Gastrocnemius medialis (tissue), 4 donors: ENCODE measurements around the gene BICDL1.

Source experiments
- POLR2A ChIP-seq, 2 donors: fragments of 450-650 bp; IDR thresholded peaks; one replicate each; pipeline ENCODE4 v1.6.1; 2017; ENCODE audit warnings: antibody characterized with exemption in 2 of 2, mild to moderate bottlenecking in 2 of 2, moderate library complexity in 2 of 2
- TF ChIP-seq, protein P1 (sequence below), 5 experiments: fragments of 450-650 bp in 3 of 5; fragments of 200-600 bp in 2 of 5; sonication (generic) in 2 of 5; IDR thresholded peaks in 4 of 5; conservative IDR thresholded peaks in 1 of 5; 1 replicate in 4 of 5; 2 replicates in 1 of 5; pipeline ENCODE4 v1.5.1; 2016 to 2019; ENCODE audit warnings: antibody characterized with exemption in 5 of 5, mild to moderate bottlenecking in 3 of 5, moderate library complexity in 3 of 5

DNA sequence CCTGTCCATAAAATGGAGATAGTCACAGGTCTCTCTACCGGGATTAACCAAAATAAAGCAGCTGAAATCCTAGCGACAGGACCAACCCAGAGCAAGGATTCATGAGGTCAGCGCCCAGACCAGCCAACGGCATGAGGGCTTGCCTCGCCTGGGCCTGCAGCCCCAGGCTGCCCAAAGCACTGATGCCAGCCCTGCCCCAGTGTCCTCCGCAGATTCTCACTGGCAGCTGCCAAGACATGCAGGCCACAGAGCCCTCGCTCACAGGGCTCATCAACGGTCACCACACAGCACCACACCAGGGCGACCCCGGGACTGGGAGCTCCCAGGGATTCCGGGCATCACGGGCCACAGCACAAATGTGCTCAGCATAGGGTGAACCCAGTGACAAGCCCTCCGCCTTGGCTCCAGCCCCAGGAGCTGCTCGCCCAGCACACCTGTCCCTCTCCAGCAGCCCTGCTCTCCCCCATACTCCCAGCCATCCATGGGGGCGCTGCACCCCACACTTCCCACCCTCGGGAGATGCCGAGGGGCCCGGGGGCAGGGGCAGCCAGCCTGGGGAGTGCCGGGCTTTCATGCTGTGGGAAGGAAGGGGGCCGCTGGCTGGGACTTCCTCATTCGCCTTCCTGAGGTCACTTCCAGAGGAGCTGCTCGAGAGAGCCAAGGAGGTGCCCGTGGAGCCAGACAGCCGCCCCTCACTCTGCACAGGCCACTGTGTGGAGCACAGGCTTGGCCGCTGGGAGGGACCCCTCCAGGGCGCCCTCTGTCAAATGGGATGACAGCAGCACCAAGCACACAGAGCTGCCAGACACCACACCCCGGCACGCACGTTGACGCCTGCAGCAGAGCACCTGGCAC lies 113.4 kb downstream of the BICDL1 start:
- TF ChIP-seq, protein P1, sequence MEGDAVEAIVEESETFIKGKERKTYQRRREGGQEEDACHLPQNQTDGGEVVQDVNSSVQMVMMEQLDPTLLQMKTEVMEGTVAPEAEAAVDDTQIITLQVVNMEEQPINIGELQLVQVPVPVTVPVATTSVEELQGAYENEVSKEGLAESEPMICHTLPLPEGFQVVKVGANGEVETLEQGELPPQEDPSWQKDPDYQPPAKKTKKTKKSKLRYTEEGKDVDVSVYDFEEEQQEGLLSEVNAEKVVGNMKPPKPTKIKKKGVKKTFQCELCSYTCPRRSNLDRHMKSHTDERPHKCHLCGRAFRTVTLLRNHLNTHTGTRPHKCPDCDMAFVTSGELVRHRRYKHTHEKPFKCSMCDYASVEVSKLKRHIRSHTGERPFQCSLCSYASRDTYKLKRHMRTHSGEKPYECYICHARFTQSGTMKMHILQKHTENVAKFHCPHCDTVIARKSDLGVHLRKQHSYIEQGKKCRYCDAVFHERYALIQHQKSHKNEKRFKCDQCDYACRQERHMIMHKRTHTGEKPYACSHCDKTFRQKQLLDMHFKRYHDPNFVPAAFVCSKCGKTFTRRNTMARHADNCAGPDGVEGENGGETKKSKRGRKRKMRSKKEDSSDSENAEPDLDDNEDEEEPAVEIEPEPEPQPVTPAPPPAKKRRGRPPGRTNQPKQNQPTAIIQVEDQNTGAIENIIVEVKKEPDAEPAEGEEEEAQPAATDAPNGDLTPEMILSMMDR (IDR thresholded peaks at IDR 0.05 in 4 of 5, conservative IDR thresholded peaks at IDR 0.05 in 1 of 5), result no peak
- no peak for TF ChIP-seq POLR2A (IDR thresholded peaks at IDR 0.05)
